Calu3 (cell line): Measurements from ENCODE around the gene GPR119. TPM values are rescaled to one million over a fixed set of nuclear protein-coding genes. Genes with fewer than 3 reads are reported as not detected.

Source experiments
- BruUV-seq: library from RNA; stranded (reverse); fragments of 400-500 nt; replicated peaks from 2 replicates; lab custom pipeline; 2021; lab: Mats Ljungman, UMichigan
- CTCF ChIA-PET: fragments of 300-600 bp; sonication (Branson Sonifier 250); formaldehyde crosslinking; loops from one replicate; lab custom pipeline; 2022; ENCODE audit warnings: antibody characterized with exemption; lab: Charles Lee
- DNase-seq: peaks from one replicate; pipeline ENCODE4 v3.0.0; 2022
- H3K27ac Mint-ChIP-seq: one replicate; pipeline ENCODE4 v1.8.0; 2022; ENCODE audit warnings: mixed read lengths; ENCODE audit not compliant: unreplicated experiment
- H3K27me3 Mint-ChIP-seq: one replicate; pipeline ENCODE4 v1.8.0; 2022; ENCODE audit warnings: mixed read lengths; ENCODE audit not compliant: unreplicated experiment
- H3K36me3 Mint-ChIP-seq: one replicate; pipeline ENCODE4 v1.8.0; 2022; ENCODE audit warnings: mild to moderate bottlenecking, moderate library complexity, mixed read lengths; ENCODE audit not compliant: insufficient read depth, unreplicated experiment
- H3K4me1 Mint-ChIP-seq: one replicate; pipeline ENCODE4 v1.8.0; 2022; ENCODE audit warnings: mild to moderate bottlenecking, low read depth, mixed read lengths; ENCODE audit not compliant: unreplicated experiment
- H3K4me3 Mint-ChIP-seq: one replicate; pipeline ENCODE4 v1.8.0; 2022; ENCODE audit warnings: mild to moderate bottlenecking, low read depth, moderate library complexity, mixed read lengths; ENCODE audit not compliant: unreplicated experiment
- H3K9me3 Mint-ChIP-seq: one replicate; pipeline ENCODE4 v1.8.0; 2022; ENCODE audit warnings: low read depth, mixed read lengths; ENCODE audit not compliant: unreplicated experiment
- intact Hi-C: fragments of 100-400 bp; cut with micrococcal nuclease; formaldehyde crosslinking; loops from one replicate; pipeline ENCODE4 v1.10.0; 2022; ENCODE audit not compliant: unreplicated experiment
- total RNA-seq: library from RNA; stranded (reverse); gene quantifications from 2 replicates; pipeline ENCODE4 v1.2.3, GENCODE V29; 2022
- TF ChIP-seq, protein P1 (sequence below): fragments of 200-600 bp; IDR thresholded peaks from one replicate; pipeline ENCODE4 v1.8.0; 2022; ENCODE audit warnings: antibody characterized with exemption; ENCODE audit not compliant: unreplicated experiment

GPR119 gene
- total RNA-seq, 1 experiment from 2014 or later, result not detected

DNA sequence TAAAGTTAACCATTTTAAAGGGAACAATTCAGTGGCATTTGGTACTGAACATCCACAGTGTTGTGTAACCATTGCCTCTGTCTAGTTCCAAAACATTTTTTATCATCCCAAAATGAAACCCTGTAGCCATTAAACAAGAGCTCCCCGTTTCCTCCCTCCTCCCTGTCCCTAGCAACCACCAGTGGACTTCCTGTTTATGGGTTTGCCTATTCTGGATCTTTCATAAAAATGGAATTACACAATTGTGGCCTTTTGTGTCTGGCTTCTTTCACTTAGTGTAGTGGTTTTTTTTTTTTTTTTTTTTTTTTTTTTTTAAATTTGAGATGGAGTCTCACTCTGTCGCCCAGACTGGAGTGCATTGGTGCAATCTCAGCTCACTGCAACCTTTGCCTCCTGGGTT is 27.9 kb upstream of the GPR119 start:
- no peak for DNase-seq
- CTCF ChIA-PET, result no interaction called here
- no peak overlapping the region for H3K27ac Mint-ChIP-seq
- TF ChIP-seq, protein P1, sequence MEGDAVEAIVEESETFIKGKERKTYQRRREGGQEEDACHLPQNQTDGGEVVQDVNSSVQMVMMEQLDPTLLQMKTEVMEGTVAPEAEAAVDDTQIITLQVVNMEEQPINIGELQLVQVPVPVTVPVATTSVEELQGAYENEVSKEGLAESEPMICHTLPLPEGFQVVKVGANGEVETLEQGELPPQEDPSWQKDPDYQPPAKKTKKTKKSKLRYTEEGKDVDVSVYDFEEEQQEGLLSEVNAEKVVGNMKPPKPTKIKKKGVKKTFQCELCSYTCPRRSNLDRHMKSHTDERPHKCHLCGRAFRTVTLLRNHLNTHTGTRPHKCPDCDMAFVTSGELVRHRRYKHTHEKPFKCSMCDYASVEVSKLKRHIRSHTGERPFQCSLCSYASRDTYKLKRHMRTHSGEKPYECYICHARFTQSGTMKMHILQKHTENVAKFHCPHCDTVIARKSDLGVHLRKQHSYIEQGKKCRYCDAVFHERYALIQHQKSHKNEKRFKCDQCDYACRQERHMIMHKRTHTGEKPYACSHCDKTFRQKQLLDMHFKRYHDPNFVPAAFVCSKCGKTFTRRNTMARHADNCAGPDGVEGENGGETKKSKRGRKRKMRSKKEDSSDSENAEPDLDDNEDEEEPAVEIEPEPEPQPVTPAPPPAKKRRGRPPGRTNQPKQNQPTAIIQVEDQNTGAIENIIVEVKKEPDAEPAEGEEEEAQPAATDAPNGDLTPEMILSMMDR, result no peak
- H3K4me1 Mint-ChIP-seq, result no peaks in the 10 kb centered on the region
- no TSS peak for BruUV-seq
- peaks cover 19% of the 10 kb centered on the region for H3K36me3 Mint-ChIP-seq
- H3K9me3 Mint-ChIP-seq, result no peaks in the 10 kb centered on the region
- H3K27me3 Mint-ChIP-seq, result no peaks in the 10 kb centered on the region
- H3K4me3 Mint-ChIP-seq, result no peak overlapping the region
- intact Hi-C loops, result no loop called here

DNA sequence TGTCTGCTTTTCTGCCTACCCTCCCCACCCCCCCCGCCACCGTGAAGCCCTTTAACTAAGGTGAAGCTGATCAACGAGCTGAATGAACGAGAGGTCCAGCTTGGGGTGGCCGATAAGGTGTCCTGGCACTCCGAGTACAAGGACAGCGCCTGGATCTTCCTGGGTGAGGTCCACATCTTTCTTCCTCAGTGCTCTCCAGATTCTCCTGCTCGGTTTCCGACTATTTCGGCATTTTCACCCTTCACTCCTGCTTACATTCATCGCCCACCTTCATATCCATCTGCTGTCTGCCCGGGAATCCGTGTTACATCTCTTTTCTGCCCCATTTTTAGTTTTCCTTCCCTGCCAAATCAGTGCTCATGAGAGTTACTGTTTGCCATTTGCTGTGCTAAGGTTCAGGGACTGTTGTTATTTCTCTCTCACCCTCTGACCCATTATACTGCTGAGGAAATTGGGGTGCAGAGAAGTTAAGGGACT is 16.8 kb upstream of the GPR119 start:
- BruUV-seq, result TSS peak; percentile 45
- Mint-ChIP-seq H3K27me3 (peaks cover 21% of the 10 kb centered on the region), H3K4me1 (no peaks in the 10 kb centered on the region), H3K36me3 (peaks cover 20% of the 10 kb centered on the region), H3K4me3 (peak overlapping the region; percentile 96), H3K27ac (peak overlapping the region; percentile 75), H3K9me3 (no peaks in the 10 kb centered on the region)
- CTCF ChIA-PET, result interaction anchor here (0.6 to 1.1 kb wide), 3 partner anchors 9 to 1567 kb away, joined by 3 to 6 read pairs (median 4); no protein-coding TSS in a partner anchor
- intact Hi-C loops, result no loop called here
- TF ChIP-seq, protein P1, result no peak
- DNase-seq, result no peak

DNA sequence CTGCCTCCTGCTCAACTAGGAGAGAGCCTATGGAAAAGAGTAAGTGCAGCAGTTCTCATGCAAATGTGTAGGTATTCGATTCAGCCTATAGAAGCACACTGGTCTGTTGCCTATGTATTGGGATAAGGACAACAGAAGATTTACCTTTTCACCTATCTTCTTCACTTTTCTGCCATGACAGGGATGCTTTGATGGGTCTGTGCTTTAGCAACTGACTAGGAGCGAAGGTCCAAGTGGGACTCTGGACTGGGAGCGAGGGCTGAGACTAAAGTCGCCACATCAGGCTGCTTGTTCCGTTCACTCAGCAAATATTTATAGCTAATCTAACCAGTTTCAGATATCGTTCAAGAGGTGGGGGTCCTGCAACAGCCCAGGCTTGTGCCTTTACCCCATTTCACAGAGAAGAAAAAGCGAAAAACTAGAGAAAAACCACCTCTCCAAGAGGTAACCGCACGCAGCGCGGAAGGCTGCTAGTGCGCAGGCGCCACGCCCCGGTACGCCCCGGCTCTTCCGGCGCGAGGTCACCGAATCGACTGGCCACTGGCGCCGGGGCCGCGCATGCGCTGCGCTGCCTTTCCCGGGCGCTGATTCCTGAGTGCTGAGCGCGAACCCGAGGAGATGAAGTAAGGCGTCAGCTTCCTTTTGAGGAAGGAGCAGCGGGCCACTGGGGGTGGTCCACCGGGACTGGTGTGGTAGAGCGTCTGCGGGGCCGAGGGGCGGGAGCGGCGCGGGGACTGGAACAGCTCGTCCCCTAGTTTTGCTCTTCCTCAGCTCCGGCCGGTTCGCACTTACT is 16.1 kb upstream of the GPR119 start, which contains the start of gene RBMX2:
TSS of gene RBMX2 (plus strand) at position 573 of the 793 bp plus-strand sequence. CDS start at position 619, 46 bp downstream.
- Mint-ChIP-seq H3K27ac (peak within 1 kb of the TSS; percentile 75), H3K4me1 (no peaks in the 10 kb centered on the region), H3K27me3 (peaks cover 27% of the 10 kb centered on the region), H3K36me3 (peaks cover 20% of the 10 kb centered on the region), H3K9me3 (no peaks in the 10 kb centered on the region), H3K4me3 (peak within 1 kb of the TSS; percentile 96)
- peak; percentile 78 for DNase-seq
- BruUV-seq, result no TSS peak
- CTCF ChIA-PET, result interaction anchor here (0.6 to 1.1 kb wide), 3 partner anchors 8 to 1567 kb away, joined by 3 to 6 read pairs (median 4); no protein-coding TSS in a partner anchor
- TF ChIP-seq, protein P1, result no peak
- intact Hi-C loops, result no loop called here

DNA sequence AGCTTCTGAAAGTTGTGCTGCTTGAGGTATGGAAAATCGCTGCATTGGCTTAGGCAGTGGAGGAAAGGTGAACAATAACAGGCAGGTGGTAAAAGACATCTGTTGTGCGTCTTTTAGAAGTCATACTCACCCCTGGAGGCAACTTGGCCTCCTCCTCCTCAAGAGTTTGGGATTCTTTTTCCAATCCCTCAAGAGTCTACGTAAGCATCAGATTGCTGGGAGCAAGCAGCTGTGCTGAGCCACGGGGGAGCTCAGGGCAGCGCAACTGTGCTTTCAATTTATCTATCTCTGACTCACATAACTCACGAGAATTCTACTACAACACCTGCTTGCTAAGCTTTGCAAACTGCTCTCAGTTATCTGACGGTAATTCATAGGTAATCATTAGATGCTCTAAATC is 9.9 kb upstream of the GPR119 start:
- no peaks in the 10 kb centered on the region for H3K9me3 Mint-ChIP-seq
- no peak for DNase-seq
- intact Hi-C loops, result loop anchor here (10.0 kb wide), 1 partner anchor 139 kb away; no protein-coding TSS in a partner anchor
- H3K27me3 Mint-ChIP-seq, result peaks cover 69% of the 10 kb centered on the region
- no peak overlapping the region for H3K27ac Mint-ChIP-seq
- no peak overlapping the region for H3K4me3 Mint-ChIP-seq
- CTCF ChIA-PET, result no interaction called here
- H3K4me1 Mint-ChIP-seq, result no peaks in the 10 kb centered on the region
- BruUV-seq, result no TSS peak
- no peaks in the 10 kb centered on the region for H3K36me3 Mint-ChIP-seq
- TF ChIP-seq, protein P1, result no peak
